AG09319 (cell line): ENCODE measurements around the gene ALDH3A1.

Experiments
- DNase-seq: peaks from one replicate; pipeline ENCODE4 v3.0.0-alpha.2; 2010; ENCODE audit warnings: low read depth; ENCODE audit errors: extremely low read depth
- TF ChIP-seq, protein P1 (sequence below): IDR thresholded peaks from 2 replicates; pipeline ENCODE4 v1.5.1; 2011; ENCODE audit warnings: low read depth, mild to moderate bottlenecking, inconsistent platforms, low read length, moderate library complexity

The ALDH3A1 gene

GRCh38 chr17:19739241-19740201 is 8.6 kb downstream of the ALDH3A1 start:
- TF ChIP-seq, protein P1, sequence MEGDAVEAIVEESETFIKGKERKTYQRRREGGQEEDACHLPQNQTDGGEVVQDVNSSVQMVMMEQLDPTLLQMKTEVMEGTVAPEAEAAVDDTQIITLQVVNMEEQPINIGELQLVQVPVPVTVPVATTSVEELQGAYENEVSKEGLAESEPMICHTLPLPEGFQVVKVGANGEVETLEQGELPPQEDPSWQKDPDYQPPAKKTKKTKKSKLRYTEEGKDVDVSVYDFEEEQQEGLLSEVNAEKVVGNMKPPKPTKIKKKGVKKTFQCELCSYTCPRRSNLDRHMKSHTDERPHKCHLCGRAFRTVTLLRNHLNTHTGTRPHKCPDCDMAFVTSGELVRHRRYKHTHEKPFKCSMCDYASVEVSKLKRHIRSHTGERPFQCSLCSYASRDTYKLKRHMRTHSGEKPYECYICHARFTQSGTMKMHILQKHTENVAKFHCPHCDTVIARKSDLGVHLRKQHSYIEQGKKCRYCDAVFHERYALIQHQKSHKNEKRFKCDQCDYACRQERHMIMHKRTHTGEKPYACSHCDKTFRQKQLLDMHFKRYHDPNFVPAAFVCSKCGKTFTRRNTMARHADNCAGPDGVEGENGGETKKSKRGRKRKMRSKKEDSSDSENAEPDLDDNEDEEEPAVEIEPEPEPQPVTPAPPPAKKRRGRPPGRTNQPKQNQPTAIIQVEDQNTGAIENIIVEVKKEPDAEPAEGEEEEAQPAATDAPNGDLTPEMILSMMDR, result no peak
- DNase-seq, result no peak

DNA sequence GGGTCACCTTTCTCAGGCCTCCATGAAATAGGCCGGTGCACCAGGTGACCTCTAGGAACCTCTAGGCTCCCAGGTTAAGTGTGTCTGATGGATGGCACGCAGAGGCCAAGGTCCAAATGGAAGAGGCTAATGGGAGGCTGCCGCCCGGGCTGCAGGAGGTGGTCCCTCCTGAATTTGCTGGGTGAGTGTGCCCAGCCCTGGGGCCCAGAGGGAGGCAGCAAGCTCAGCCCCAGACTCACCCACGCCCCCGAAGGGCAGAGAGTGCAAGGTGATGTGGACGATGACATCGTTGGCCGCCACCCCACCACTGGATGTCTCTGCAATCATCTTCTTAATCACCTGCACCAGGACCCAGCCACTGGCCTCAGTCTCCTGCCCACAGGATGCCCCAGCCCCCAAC is 9.3 kb downstream of the ALDH3A1 start:
- TF ChIP-seq, protein P1, result no peak
- no peak for DNase-seq

DNA sequence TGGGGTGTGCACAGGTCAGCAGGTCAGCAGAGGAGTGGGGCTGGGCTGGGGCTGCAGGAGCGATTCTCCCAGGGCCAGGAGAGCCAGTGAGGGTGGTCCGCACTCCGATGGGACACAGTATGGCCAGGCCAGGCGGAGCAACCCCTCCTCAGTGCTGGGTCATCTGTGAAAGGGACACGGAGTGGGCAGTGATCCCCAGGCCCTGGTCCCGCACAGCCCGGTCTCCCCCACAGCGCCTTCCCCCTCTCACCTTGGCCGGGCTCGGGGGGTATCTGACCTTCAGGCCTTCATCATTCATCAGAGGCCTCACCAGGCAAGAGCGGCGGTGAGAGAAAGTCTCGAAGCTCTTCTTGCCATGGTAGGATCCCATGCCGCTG is 10.0 kb downstream of the ALDH3A1 start:
- TF ChIP-seq, protein P1, result no peak

DNA sequence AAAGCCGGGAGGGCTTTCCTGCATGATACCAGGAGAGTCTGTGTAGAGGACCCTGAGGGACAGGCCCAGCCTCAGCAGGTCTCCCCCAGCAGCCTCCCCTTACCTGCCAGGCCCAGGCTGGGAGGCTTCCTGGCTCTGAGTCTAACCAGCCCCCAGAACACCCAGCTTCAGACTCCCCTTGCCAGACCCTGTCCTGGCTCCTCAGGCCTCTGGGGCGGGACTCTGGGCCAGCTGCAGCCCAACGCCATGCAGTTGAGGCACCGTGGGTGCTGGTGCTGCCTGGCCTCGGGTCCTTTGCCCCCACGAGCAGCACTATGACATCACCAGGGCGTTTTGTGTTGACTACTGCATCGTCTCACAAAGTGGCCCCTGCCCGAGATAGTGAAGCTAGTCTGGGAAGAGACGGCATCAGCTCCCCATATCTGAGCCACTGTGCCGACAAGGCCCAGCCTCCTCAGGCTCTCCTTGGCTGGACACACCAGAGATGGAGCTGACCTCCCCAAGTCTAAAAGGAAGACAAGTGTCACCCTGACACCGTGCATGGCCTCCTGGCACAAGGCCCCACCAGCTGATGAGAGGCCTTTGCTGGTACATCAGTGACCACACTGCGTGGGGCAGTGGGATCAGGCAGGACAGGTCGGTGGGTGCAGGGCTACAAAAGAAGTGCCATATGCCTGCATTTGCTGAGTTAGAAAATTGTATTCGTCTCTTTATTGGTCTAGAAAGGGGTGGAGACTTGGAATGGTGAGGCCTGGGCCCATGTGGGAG is 10.6 kb downstream of the ALDH3A1 start:
- TF ChIP-seq, protein P1, result no peak
- no peak for DNase-seq

More for the DNA sequence above, 10.0 kb downstream of the ALDH3A1 start:
- DNase-seq, result no peak

- TF ChIP-seq, protein P1, result no peak
- DNase-seq, result no peak
Measured at GRCh38 chr17:19736071-19736470, 12.0 kb downstream of the ALDH3A1 start.

DNA sequence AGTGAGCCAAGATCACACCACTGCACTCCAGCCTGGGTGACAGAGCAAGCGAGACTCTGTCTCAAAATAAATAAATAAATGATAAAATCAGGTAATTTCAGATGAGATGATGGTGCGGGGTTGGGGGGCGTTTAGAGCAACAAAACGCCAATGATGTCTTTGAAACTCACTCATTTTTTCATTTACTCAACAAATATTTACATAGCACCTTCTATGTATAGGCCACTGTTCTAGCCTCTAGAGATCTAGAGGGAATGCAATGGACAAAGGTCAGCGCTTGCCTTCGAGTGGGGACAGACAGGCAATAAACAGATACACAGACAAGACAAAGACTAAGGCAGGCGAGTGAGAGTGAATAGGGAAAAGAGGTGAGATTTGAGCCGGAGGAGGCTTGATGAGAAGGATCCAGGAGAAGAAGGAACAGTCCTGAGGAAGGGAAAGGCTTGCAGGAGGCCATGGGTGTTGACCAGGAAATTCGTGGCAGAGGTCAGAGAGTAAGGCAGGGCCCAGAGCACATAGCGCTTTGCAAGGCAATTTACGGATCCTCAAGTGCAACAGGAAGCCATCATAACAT is 14.1 kb downstream of the ALDH3A1 start:
- DNase-seq, result no peak
- TF ChIP-seq, protein P1, result no peak
